H1 (cell line): ENCODE data around the gene MAPK4. TPM values are rescaled to one million over a fixed set of nuclear protein-coding genes. Genes with fewer than 3 reads are reported as not detected.
A peak's percentile ranks its signal among the peaks of the same experiment; 100 is the strongest.

Experiments
- CTCF ChIA-PET: fragments of 300-600 bp; sonication (Branson Sonifier 250); formaldehyde crosslinking; loops from one replicate; lab custom pipeline; 2021; ENCODE audit not compliant: partially characterized antibody; lab: Charles Lee
- POLR2A ChIA-PET: fragments of 300-600 bp; sonication (Branson Sonifier 250); formaldehyde crosslinking; loops from one replicate; lab custom pipeline; 2021; ENCODE audit warnings: inconsistent platforms; ENCODE audit not compliant: partially characterized antibody; lab: Charles Lee
- DNase-seq, 2 experiments: peaks; one replicate each; pipeline versions ENCODE4 v3.0.0 to v3.0.0-alpha.2; 2010 to 2022; ENCODE audit warnings: low spot score in 2 of 2, low read depth in 1 of 2, mixed read lengths in 1 of 2
- FAIRE-seq: peaks from 2 replicates; lab custom pipeline; 2011; peaks lifted over from hg19 to GRCh38; lab: Jason Lieb, UNC
- H2AFZ ChIP-seq: 2 replicates; pipeline ENCODE4 v1.8.1; 2012; ENCODE audit warnings: low read length, inconsistent platforms
- H2AK5ac ChIP-seq: 2 replicates; pipeline ENCODE4 v1.6.1; 2013; ENCODE audit warnings: low read depth, low read length
- H2BK120ac ChIP-seq: replicated peaks from 2 replicates; pipeline ENCODE3; 2013; ENCODE audit warnings: low read depth, low read length, inconsistent platforms
- H2BK12ac ChIP-seq: 2 replicates; pipeline ENCODE4 v1.6.1; 2013; ENCODE audit warnings: low read depth, low read length
- H2BK15ac ChIP-seq: 2 replicates; pipeline ENCODE4 v1.6.1; 2013; ENCODE audit warnings: low read length
- H2BK20ac ChIP-seq: 2 replicates; pipeline ENCODE4 v1.6.1; 2013; ENCODE audit warnings: low read length
- H2BK5ac ChIP-seq: 2 replicates; pipeline ENCODE4 v1.6.1; 2013; ENCODE audit warnings: low read depth, low read length
- H3K14ac ChIP-seq: 2 replicates; pipeline ENCODE4 v1.6.1; 2013; ENCODE audit warnings: inconsistent platforms; ENCODE audit not compliant: insufficient read length
- H3K18ac ChIP-seq: 2 replicates; pipeline ENCODE4 v1.6.1; 2013; ENCODE audit warnings: low read length; ENCODE audit errors: extremely low read depth
- H3K23ac ChIP-seq: 2 replicates; pipeline ENCODE4 v1.6.1; 2013; ENCODE audit warnings: inconsistent platforms; ENCODE audit not compliant: insufficient read length
- H3K23me2 ChIP-seq: 2 replicates; pipeline ENCODE4 v1.6.1; 2013; ENCODE audit warnings: low read depth, low read length
- H3K27ac ChIP-seq: 2 replicates; pipeline ENCODE4 v1.6.1; 2011; ENCODE audit warnings: low read depth, low read length, inconsistent platforms
- H3K27me3 ChIP-seq, 4 experiments: replicated peaks in 1 of 4; 1 replicate in 1 of 4; 2 replicates in 3 of 4; pipeline versions ENCODE4 v1.6.1 to v1.8.1; 2011 to 2013; ENCODE audit warnings: low read length in 3 of 4, mild to moderate bottlenecking in 3 of 4, inconsistent platforms in 2 of 4, mixed read lengths in 2 of 4, moderate library complexity in 1 of 4; ENCODE audit not compliant: control insufficient read depth in 3 of 4, insufficient read depth in 3 of 4; ENCODE audit errors: extremely low read depth in 1 of 4
- H3K36me3 ChIP-seq, 4 experiments: 2 replicates each; pipeline versions ENCODE4 v1.6.1 to v1.8.1; 2011 to 2013; ENCODE audit warnings: mild to moderate bottlenecking in 4 of 4, low read length in 3 of 4, moderate library complexity in 2 of 4, control low read depth in 1 of 4, inconsistent platforms in 1 of 4; ENCODE audit not compliant: insufficient read depth in 4 of 4, control insufficient read depth in 2 of 4
- H3K4ac ChIP-seq: replicated peaks from 2 replicates; pipeline ENCODE3; 2013; ENCODE audit warnings: low read length, low read depth, mixed read lengths, inconsistent platforms; ENCODE audit not compliant: insufficient read length
- H3K4me1 ChIP-seq, 4 experiments: replicated peaks in 1 of 4; 1 replicate in 1 of 4; 2 replicates in 3 of 4; pipeline versions ENCODE4 v1.6.1 to v1.8.1; 2011 to 2013; ENCODE audit warnings: low read length in 3 of 4, inconsistent platforms in 2 of 4, mixed read lengths in 1 of 4; ENCODE audit not compliant: insufficient read depth in 4 of 4, control insufficient read depth in 3 of 4
- H3K4me2 ChIP-seq, 2 experiments: 2 replicates each; pipeline versions ENCODE4 v1.6.1 to v1.8.1; 2011 to 2013; ENCODE audit warnings: low read depth in 2 of 2, low read length in 2 of 2, control low read depth in 1 of 2, inconsistent platforms in 1 of 2, mild to moderate bottlenecking in 1 of 2; ENCODE audit not compliant: insufficient read depth in 1 of 2
- H3K4me3 ChIP-seq, 4 experiments: fragments of 200-600, 300-600 bp in 1 of 4; sonication (generic), shearing (Covaris generic), sonication (Bioruptor Twin) in 1 of 4; 2 replicates each; pipeline versions ENCODE4 v1.5.1 to v1.8.1; 2011 to 2016; ENCODE audit warnings: low read length in 4 of 4, low read depth in 3 of 4, control low read depth in 2 of 4, inconsistent platforms in 2 of 4, mild to moderate bottlenecking in 2 of 4, mixed read lengths in 1 of 4, moderate library complexity in 1 of 4; ENCODE audit not compliant: insufficient read depth in 2 of 4; ENCODE audit errors: extremely low read depth in 1 of 4
- H3K56ac ChIP-seq: replicated peaks from 2 replicates; pipeline ENCODE3; 2013; ENCODE audit warnings: low read depth, mild to moderate bottlenecking, mixed read lengths, low read length, inconsistent platforms; ENCODE audit not compliant: insufficient read length
- H3K79me1 ChIP-seq: 2 replicates; pipeline ENCODE4 v1.6.1; 2013; ENCODE audit warnings: low read depth, low read length, control low read depth
- H3K79me2 ChIP-seq, 2 experiments: 2 replicates each; pipeline versions ENCODE4 v1.6.1 to v1.8.1; 2012 to 2013; ENCODE audit warnings: low read length in 2 of 2, mild to moderate bottlenecking in 2 of 2, inconsistent platforms in 1 of 2; ENCODE audit not compliant: insufficient read depth in 2 of 2, control insufficient read depth in 1 of 2
- H3K9ac ChIP-seq, 4 experiments: replicated peaks in 1 of 4; 1 replicate in 1 of 4; 2 replicates in 3 of 4; pipeline versions ENCODE4 v1.6.1 to v1.8.1; 2011 to 2013; ENCODE audit warnings: low read depth in 3 of 4, low read length in 3 of 4, control low read depth in 2 of 4, mild to moderate bottlenecking in 2 of 4, moderate library complexity in 2 of 4, inconsistent platforms in 1 of 4; ENCODE audit errors: extremely low read depth in 1 of 4
- H3K9me3 ChIP-seq, 2 experiments: 2 replicates each; pipeline versions ENCODE4 v1.6.1 to v1.8.1; 2012 to 2013; ENCODE audit warnings: mild to moderate bottlenecking in 2 of 2, moderate library complexity in 2 of 2, control low read depth in 1 of 2, inconsistent platforms in 1 of 2, low read depth in 1 of 2, low read length in 1 of 2, mixed read lengths in 1 of 2; ENCODE audit not compliant: insufficient read depth in 2 of 2
- H4K20me1 ChIP-seq, 2 experiments: replicated peaks in 1 of 2; 2 replicates each; pipeline versions ENCODE3 to v1.8.1; 2011 to 2013; ENCODE audit warnings: inconsistent platforms in 2 of 2, low read length in 2 of 2, mild to moderate bottlenecking in 1 of 2; ENCODE audit not compliant: insufficient read depth in 2 of 2, control insufficient read depth in 1 of 2
- H4K5ac ChIP-seq: 2 replicates; pipeline ENCODE4 v1.6.1; 2013; ENCODE audit warnings: low read length, low read depth, mixed read lengths, inconsistent platforms; ENCODE audit not compliant: insufficient read length
- H4K8ac ChIP-seq: 2 replicates; pipeline ENCODE4 v1.8.0; 2013; ENCODE audit warnings: mild to moderate bottlenecking, moderate library complexity, low read length, inconsistent platforms; ENCODE audit not compliant: insufficient read depth; ENCODE audit errors: extremely low read depth
- H4K91ac ChIP-seq: replicated peaks from 2 replicates; pipeline ENCODE3; 2013; ENCODE audit warnings: low read length, mixed read lengths, inconsistent platforms; ENCODE audit not compliant: insufficient read length
- EZH2 ChIP-seq: fragments of 200-600 bp; sonication (generic); IDR thresholded peaks from 2 replicates; pipeline ENCODE4 v1.7.1; 2012; ENCODE audit warnings: low read depth, mild to moderate bottlenecking, moderate library complexity, low read length, inconsistent platforms; ENCODE audit not compliant: severe bottlenecking
- JUND ChIP-seq: IDR thresholded peaks from 2 replicates; pipeline ENCODE4 v1.6.1; 2011; ENCODE audit warnings: mild to moderate bottlenecking, improper control_type of control experiment, low read length
- POLR2A ChIP-seq, 2 experiments: IDR thresholded peaks; 1 replicate in 1 of 2; 2 replicates in 1 of 2; pipeline ENCODE4 v1.6.1; 2011; ENCODE audit warnings: low read depth in 2 of 2, low read length in 2 of 2, mild to moderate bottlenecking in 2 of 2; ENCODE audit errors: control extremely low read depth in 1 of 2
- RNF2 ChIP-seq: fragments of 200-900, 300-1000 bp; sonication (generic); IDR thresholded peaks from 2 replicates; pipeline ENCODE4 v1.7.1; 2016; ENCODE audit warnings: borderline replicate concordance, low read depth, mild to moderate bottlenecking, antibody characterized with exemption, low read length; ENCODE audit not compliant: poor library complexity, severe bottlenecking; ENCODE audit errors: missing control alignments
- SIRT6 ChIP-seq: IDR thresholded peaks from one replicate; pipeline ENCODE4 v1.7.1; 2012; ENCODE audit warnings: low read length, inconsistent platforms
- SIX5 ChIP-seq: IDR thresholded peaks from 2 replicates; pipeline ENCODE4 v1.6.1; 2011; ENCODE audit warnings: mild to moderate bottlenecking, low read depth, low read length
- SP4 ChIP-seq: IDR thresholded peaks from 2 replicates; pipeline ENCODE4 v1.6.1; 2012; ENCODE audit warnings: low read length, inconsistent platforms
- YY1 ChIP-seq: IDR thresholded peaks from 2 replicates; pipeline ENCODE4 v1.6.1; 2011; ENCODE audit warnings: low read depth, mild to moderate bottlenecking, low read length
- WGBS, 2 experiments: shearing (Covaris generic) in 1 of 2; methylation state at CpG; one replicate each; pipeline versions ENCODE4 v1.1.6 to v1.1.7; 2013 to 2015; ENCODE audit warnings: low lambda C conversion rate in 2 of 2, mixed read lengths in 2 of 2, inconsistent platforms in 1 of 2, low coverage in 1 of 2, missing lambda C conversion rate in 1 of 2; ENCODE audit not compliant: insufficient replicate concordance in 2 of 2, insufficient coverage in 1 of 2, insufficient read length in 1 of 2; ENCODE audit errors: extremely low coverage in 1 of 2, missing lambda C conversion rate in 1 of 2; 5-methylcytosine and 5-hydroxymethylcytosine counted together
- polyA plus RNA-seq, 7 experiments: library from polyadenylated mRNA; depleted of rRNA in 3 of 7; stranded (reverse) in 5 of 7; unstranded in 2 of 7; fragments of >200 nt in 5 of 7; fragments of 200-250 nt in 2 of 7; gene quantifications; 1 replicate in 5 of 7; 2 replicates in 1 of 7; 4 replicates in 1 of 7; pipeline versions ENCODE4 v1.2.1 to v1.2.3, GENCODE V29; 2011 to 2013; ENCODE audit warnings: missing spikeins in 2 of 7, mixed read lengths in 2 of 7
- total RNA-seq: library from RNA; stranded (reverse); fragmentation: NEBNext Ultra II Directional; extraction: Animal tissue kit (Norgen Biotek cat#: 25700); gene quantifications from 2 replicates; pipeline ENCODE4 v1.2.1, GENCODE V29; 2021
- TF ChIP-seq, protein P1 (sequence below): IDR thresholded peaks from 2 replicates; pipeline ENCODE4 v1.6.1; 2011; ENCODE audit warnings: low read depth, mild to moderate bottlenecking, low read length; ENCODE audit not compliant: insufficient read depth
- TF ChIP-seq, protein P2 (sequence below), 3 experiments: IDR thresholded peaks; 1 replicate in 2 of 3; 2 replicates in 1 of 3; pipeline versions ENCODE4 v1.5.1 to v1.6.1; 2011; ENCODE audit warnings: low read length in 3 of 3, mild to moderate bottlenecking in 3 of 3, inconsistent platforms in 2 of 3, low read depth in 1 of 3, moderate library complexity in 1 of 3; ENCODE audit not compliant: insufficient read depth in 1 of 3; ENCODE audit errors: control extremely low read depth in 1 of 3

MAPK4 gene
- total and polyA plus RNA-seq, 2 of the 8 experiments (the other 6 are each of a cell fraction or from before 2014, with no cell fraction given): 3.2 to 3.7 TPM

DNA sequence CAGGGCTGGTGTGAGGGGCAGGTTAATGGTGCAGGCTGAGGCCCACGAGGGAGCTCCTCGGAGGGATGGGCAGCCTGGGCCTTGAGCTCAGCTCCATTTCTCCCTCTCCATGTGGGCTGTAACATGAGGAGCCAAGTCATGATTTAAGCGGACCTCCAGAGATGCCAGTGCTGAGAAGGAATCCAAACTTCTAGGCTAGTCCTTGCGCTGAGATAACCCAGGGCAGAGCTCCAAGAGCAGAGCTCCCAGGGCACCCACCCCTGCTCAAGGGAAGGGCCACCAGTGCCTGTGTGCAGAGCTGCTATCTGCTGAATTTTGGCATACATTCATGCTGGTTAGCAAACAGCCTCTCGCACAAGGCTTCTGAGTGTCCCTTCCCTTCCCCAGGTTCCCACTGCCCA, 164.9 kb downstream of the MAPK4 start:
- no peak overlapping the region for H3K18ac ChIP-seq
- H2AK5ac ChIP-seq: no peak overlapping the region
- no peak overlapping the region for H3K4me2 ChIP-seq
- no peak for FAIRE-seq
- peak overlapping the region; percentile 32; the same call in 1 of the 2 replicates for H2BK20ac ChIP-seq
- H3K9ac ChIP-seq: no peak overlapping the region
- H2BK120ac ChIP-seq: no peak overlapping the region
- no peak overlapping the region for H3K14ac ChIP-seq
- no peaks in the 10 kb centered on the region for H3K9me3 ChIP-seq
- no peaks in the 10 kb centered on the region for H3K23me2 ChIP-seq
- H3K23ac ChIP-seq: no peak overlapping the region
- H3K4me3 ChIP-seq: no peak overlapping the region
- H3K4ac ChIP-seq: no peak overlapping the region
- CTCF ChIA-PET: interaction anchor here (1.0 kb wide), 2 partner anchors 51 to 89 kb away, joined by 3 read pairs; no protein-coding TSS in a partner anchor
- H4K5ac ChIP-seq: no peak overlapping the region
- no peak overlapping the region for H3K56ac ChIP-seq
- no peaks in the 10 kb centered on the region for H3K36me3 ChIP-seq
- H2BK5ac ChIP-seq: no peak overlapping the region
- no peak overlapping the region for H2BK12ac ChIP-seq
- POLR2A ChIA-PET: no interaction called here
- H2AFZ ChIP-seq: no peak overlapping the region
- WGBS, 2 experiments: 95% methylated on average over 4 of the region's 5 CpGs; no CpG with 5 or more reads in 1 of the 2 experiments
- no peak overlapping the region for H3K27ac ChIP-seq
- no peaks in the 10 kb centered on the region for H3K79me1 ChIP-seq
- no peak overlapping the region for H2BK15ac ChIP-seq
- 0 out of 2 replicates have a peak overlapping the region, but pooled peaks have one; percentile 20 for H4K8ac ChIP-seq
- DNase-seq: no peak
- no peak overlapping the region for H4K91ac ChIP-seq
- H4K20me1 ChIP-seq: peaks cover 0 to 1% of the 10 kb centered on the region in 2 experiments
- H3K79me2 ChIP-seq: no peaks in the 10 kb centered on the region
- H3K27me3 ChIP-seq: no peaks in the 10 kb centered on the region
- H3K4me1 ChIP-seq: peaks cover 0 to 4% (median 3%) of the 10 kb centered on the region in 4 experiments; a peak in 2 of 7 replicates
- TF ChIP-seq, protein P1, sequence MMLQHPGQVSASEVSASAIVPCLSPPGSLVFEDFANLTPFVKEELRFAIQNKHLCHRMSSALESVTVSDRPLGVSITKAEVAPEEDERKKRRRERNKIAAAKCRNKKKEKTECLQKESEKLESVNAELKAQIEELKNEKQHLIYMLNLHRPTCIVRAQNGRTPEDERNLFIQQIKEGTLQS: no peak
- TF ChIP-seq SP4 (no peak), JUND (no peak), POLR2A (IDR thresholded peaks at IDR 0.05; ENCODE audit: control extremely low read depth in 1 of 2, low read depth in 2 of 2, low read length in 2 of 2) (no peak), SIRT6 (no peak), EZH2 (no peak), YY1 (no peak), RNF2 (no peak), SIX5 (no peak)
- TF ChIP-seq, protein P2, sequence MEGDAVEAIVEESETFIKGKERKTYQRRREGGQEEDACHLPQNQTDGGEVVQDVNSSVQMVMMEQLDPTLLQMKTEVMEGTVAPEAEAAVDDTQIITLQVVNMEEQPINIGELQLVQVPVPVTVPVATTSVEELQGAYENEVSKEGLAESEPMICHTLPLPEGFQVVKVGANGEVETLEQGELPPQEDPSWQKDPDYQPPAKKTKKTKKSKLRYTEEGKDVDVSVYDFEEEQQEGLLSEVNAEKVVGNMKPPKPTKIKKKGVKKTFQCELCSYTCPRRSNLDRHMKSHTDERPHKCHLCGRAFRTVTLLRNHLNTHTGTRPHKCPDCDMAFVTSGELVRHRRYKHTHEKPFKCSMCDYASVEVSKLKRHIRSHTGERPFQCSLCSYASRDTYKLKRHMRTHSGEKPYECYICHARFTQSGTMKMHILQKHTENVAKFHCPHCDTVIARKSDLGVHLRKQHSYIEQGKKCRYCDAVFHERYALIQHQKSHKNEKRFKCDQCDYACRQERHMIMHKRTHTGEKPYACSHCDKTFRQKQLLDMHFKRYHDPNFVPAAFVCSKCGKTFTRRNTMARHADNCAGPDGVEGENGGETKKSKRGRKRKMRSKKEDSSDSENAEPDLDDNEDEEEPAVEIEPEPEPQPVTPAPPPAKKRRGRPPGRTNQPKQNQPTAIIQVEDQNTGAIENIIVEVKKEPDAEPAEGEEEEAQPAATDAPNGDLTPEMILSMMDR (IDR thresholded peaks at IDR 0.05; ENCODE audit: control extremely low read depth in 1 of 3, insufficient read depth in 1 of 3, low read depth in 1 of 3, low read length in 3 of 3): no peak
